ENCODE data around the gene NDUFB8. TPM values are rescaled to one million over a fixed set of nuclear protein-coding genes. Genes with fewer than 3 reads are reported as not detected.

Gene NDUFB8
- total and polyA plus RNA-seq, 2 donors (not counting 1 experiment from before 2014, with no cell fraction given), result 131 to 174 TPM

- no peak within 1 kb of the TSS for H3K27ac ChIP-seq (ENCODE audit: low read length in 2 of 2)
- peak within 1 kb of the TSS; percentile 66 for H3K4me3 Mint-ChIP-seq
- peaks cover 0 to 9% of the 10 kb centered on the region in 2 experiments for H3K36me3 ChIP-seq (replicated peaks in 1 of 2; ENCODE audit: control extremely low read depth in 1 of 2, control insufficient read depth in 1 of 2, extremely low read depth in 1 of 2, insufficient read depth in 2 of 2, low read length in 1 of 2)
- H3K4me3 ChIP-seq (ENCODE audit: control extremely low read depth in 1 of 5, extremely low read depth in 1 of 5, insufficient read depth in 1 of 5, low read depth in 2 of 5, low read length in 4 of 5), result no peak within 1 kb of the TSS
- H3K4me2 ChIP-seq (replicated peaks; ENCODE audit: low read depth, low read length, poor library complexity, severe bottlenecking), result peak within 1 kb of the TSS; percentile 33
- peaks cover 0 to 10% (median 5%) of the 10 kb centered on the region in 4 experiments for H3K27me3 ChIP-seq (replicated peaks in 1 of 4; ENCODE audit: control extremely low read depth in 1 of 4, control insufficient read depth in 3 of 4, insufficient read depth in 4 of 4, low read length in 3 of 4)
- ChIA-PET POLR2A (no interaction called here), CTCF (interaction anchor here (0.6 to 3.0 kb wide), 37 partner anchors 7 to 673 kb away, joined by 3 to 29 read pairs (median 4); partner anchors contain the start of genes HIF1AN and NDUFB8)
- 40% methylated on average over 69 of the region's 72 CpGs for WGBS (ENCODE audit: insufficient coverage)
- DNase-seq, result peak; percentile 17
- TF ChIP-seq EZH2 (IDR thresholded peaks at IDR 0.05; ENCODE audit: borderline replicate concordance, insufficient read depth, low read depth, low read length, poor library complexity, severe bottlenecking), result no peak
- TF ChIP-seq, protein P1, sequence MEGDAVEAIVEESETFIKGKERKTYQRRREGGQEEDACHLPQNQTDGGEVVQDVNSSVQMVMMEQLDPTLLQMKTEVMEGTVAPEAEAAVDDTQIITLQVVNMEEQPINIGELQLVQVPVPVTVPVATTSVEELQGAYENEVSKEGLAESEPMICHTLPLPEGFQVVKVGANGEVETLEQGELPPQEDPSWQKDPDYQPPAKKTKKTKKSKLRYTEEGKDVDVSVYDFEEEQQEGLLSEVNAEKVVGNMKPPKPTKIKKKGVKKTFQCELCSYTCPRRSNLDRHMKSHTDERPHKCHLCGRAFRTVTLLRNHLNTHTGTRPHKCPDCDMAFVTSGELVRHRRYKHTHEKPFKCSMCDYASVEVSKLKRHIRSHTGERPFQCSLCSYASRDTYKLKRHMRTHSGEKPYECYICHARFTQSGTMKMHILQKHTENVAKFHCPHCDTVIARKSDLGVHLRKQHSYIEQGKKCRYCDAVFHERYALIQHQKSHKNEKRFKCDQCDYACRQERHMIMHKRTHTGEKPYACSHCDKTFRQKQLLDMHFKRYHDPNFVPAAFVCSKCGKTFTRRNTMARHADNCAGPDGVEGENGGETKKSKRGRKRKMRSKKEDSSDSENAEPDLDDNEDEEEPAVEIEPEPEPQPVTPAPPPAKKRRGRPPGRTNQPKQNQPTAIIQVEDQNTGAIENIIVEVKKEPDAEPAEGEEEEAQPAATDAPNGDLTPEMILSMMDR (IDR thresholded peaks at IDR 0.05), result no peak
- H3K4me1 Mint-ChIP-seq, result peaks cover 10% of the 10 kb centered on the region
- peaks cover 0 to 3% (median 0%) of the 10 kb centered on the region in 3 donors for H3K9me3 ChIP-seq (ENCODE audit: control extremely low read depth in 1 of 3, control insufficient read depth in 2 of 3, insufficient read depth in 1 of 3, low read length in 2 of 3)
- no peak for ATAC-seq (ENCODE audit: low read depth)
- intact Hi-C loops (cut with micrococcal nuclease), result loop anchor here (5.0 kb wide), 1 partner anchor 37 kb away; no protein-coding TSS in a partner anchor
- H3K79me2 ChIP-seq (ENCODE audit: control insufficient read depth, insufficient read depth, low read length), result no peaks in the 10 kb centered on the region
- no peak within 1 kb of the TSS for H3K9ac ChIP-seq (ENCODE audit: low read length)
- peaks cover 9% of the 10 kb centered on the region for H3K27me3 Mint-ChIP-seq
- no peak within 1 kb of the TSS for H2AFZ ChIP-seq (ENCODE audit: insufficient read depth, low read depth, low read length, poor library complexity, severe bottlenecking)
- peaks cover 13% of the 10 kb centered on the region in 2 donors for H3K4me1 ChIP-seq (ENCODE audit: control insufficient read depth in 2 of 2, insufficient read depth in 2 of 2, low read length in 2 of 2)
- H3K9me3 Mint-ChIP-seq (ENCODE audit: insufficient read depth), result no peaks in the 10 kb centered on the region
- H3K27ac Mint-ChIP-seq, result no peak within 1 kb of the TSS
- no peaks in the 10 kb centered on the region for H4K20me1 ChIP-seq (ENCODE audit: control insufficient read depth, insufficient read depth, low read length, poor library complexity, severe bottlenecking)
These were observed 10.2 kb downstream of the NDUFB8 start, which contains the start of gene SEC31B for GRCh38 chr10:100519311-100520051. SEC31B (minus strand) TSS chr10:100519861; CDS start chr10:100516952, 2,909 bp downstream.
